Activated T-helper 1 cell treated with anti-CD3 and anti-CD28 coated beads, Interleukin-12 subunit alpha, Interleukin-12 subunit beta, Interleukin-2, Interleukin-4 antibody, amounts not matched to agents 30 ng/mL and 10 ng/mL and 1 ng/mL, durations not matched to agents 14 hours and 24 hours and 36 hours (primary cell): Measurements from ENCODE around the gene SURF6. TPM values are rescaled to one million over a fixed set of nuclear protein-coding genes. Genes with fewer than 3 reads are reported as not detected.
"Not testable (repeated sequence)": the region's sequence is repeated elsewhere in the genome, so short reads cannot be mapped to it uniquely, and the experiment has no call there.

Experiments used
- DNase-seq: peaks from one replicate; pipeline ENCODE4 v3.0.0; 2021; ENCODE audit warnings: low spot score
- H3K27ac Mint-ChIP-seq: one replicate; pipeline ENCODE4 v1.8.0; 2021; ENCODE audit warnings: mild to moderate bottlenecking, mixed read lengths
- H3K27me3 Mint-ChIP-seq: one replicate; pipeline ENCODE4 v1.8.0; 2022; ENCODE audit warnings: mild to moderate bottlenecking, moderate library complexity, mixed read lengths; ENCODE audit not compliant: insufficient read depth
- H3K36me3 Mint-ChIP-seq: one replicate; pipeline ENCODE4 v1.8.0; 2021; ENCODE audit warnings: low read depth, mixed read lengths
- H3K4me1 Mint-ChIP-seq: one replicate; pipeline ENCODE4 v1.8.0; 2021; ENCODE audit warnings: low read depth, mixed read lengths
- H3K4me3 Mint-ChIP-seq: one replicate; pipeline ENCODE4 v1.8.0; 2021; ENCODE audit warnings: mild to moderate bottlenecking, moderate library complexity, mixed read lengths
- H3K9me3 Mint-ChIP-seq: one replicate; pipeline ENCODE4 v1.8.0; 2021; ENCODE audit warnings: mixed read lengths
- intact Hi-C: fragments of 100-400 bp; cut with micrococcal nuclease; formaldehyde crosslinking; loops from one replicate; pipeline ENCODE4 v1.15.1; 2024
- total RNA-seq: library from RNA; stranded (reverse); gene quantifications from 2 replicates; pipeline ENCODE4 v1.2.3, GENCODE V29; 2022

Gene SURF6
- total RNA-seq, 1 donor from 2014 or later, result 29.0 TPM

DNA sequence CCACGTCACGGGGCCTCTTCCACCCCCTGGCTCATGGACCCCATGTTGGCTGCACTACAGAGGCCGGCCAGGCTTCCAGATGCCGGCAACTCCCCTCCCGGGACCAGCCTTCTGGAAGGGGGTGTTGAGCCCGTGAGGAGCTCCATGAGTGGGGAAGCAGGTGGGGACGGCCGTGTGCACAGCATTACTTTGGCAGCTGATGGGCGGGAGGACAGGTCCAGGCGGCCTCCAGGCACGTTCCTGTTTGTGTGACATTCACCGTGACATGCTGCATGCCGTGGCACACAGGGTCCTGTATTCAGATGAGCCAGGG, 31.9 kb downstream of the SURF6 start:
- H3K27ac Mint-ChIP-seq, result no peak overlapping the region
- no peak for DNase-seq

GRCh38 chr9:133303266-133304157, 32.5 kb downstream of the SURF6 start:
- no peak for DNase-seq
- H3K27me3 Mint-ChIP-seq, result peaks cover 7% of the 10 kb centered on the region
- H3K9me3 Mint-ChIP-seq, result no peaks in the 10 kb centered on the region
- H3K27ac Mint-ChIP-seq, result no peak overlapping the region
- intact Hi-C loops, result no loop called here
- H3K4me1 Mint-ChIP-seq, result no peaks in the 10 kb centered on the region
- H3K4me3 Mint-ChIP-seq, result no peak overlapping the region
- no peaks in the 10 kb centered on the region for H3K36me3 Mint-ChIP-seq

More for the DNA sequence above, 31.9 kb downstream of the SURF6 start:
- Mint-ChIP-seq H3K36me3 (no peaks in the 10 kb centered on the region), H3K27me3 (peaks cover 7% of the 10 kb centered on the region), H3K9me3 (no peaks in the 10 kb centered on the region), H3K4me3 (no peak overlapping the region), H3K4me1 (no peaks in the 10 kb centered on the region)
- intact Hi-C loops, result no loop called here

GRCh38 chr9:133301253-133302230, 34.4 kb downstream of the SURF6 start:
- DNase-seq, result no peak
- intact Hi-C loops, result no loop called here
- no peaks in the 10 kb centered on the region for H3K36me3 Mint-ChIP-seq
- no peak overlapping the region for H3K4me3 Mint-ChIP-seq
- H3K4me1 Mint-ChIP-seq, result no peaks in the 10 kb centered on the region
- peaks cover 14% of the 10 kb centered on the region for H3K27me3 Mint-ChIP-seq
- H3K27ac Mint-ChIP-seq, result no peak overlapping the region
- H3K9me3 Mint-ChIP-seq, result no peaks in the 10 kb centered on the region

GRCh38 chr9:133299996-133300395, 36.0 kb downstream of the SURF6 start:
- H3K9me3 Mint-ChIP-seq, intact Hi-C loops, H3K4me3 Mint-ChIP-seq, H3K27ac Mint-ChIP-seq, H3K36me3 Mint-ChIP-seq, DNase-seq, H3K4me1 Mint-ChIP-seq: not testable (repeated sequence)
- peaks cover 13% of the 10 kb centered on the region for H3K27me3 Mint-ChIP-seq

DNA sequence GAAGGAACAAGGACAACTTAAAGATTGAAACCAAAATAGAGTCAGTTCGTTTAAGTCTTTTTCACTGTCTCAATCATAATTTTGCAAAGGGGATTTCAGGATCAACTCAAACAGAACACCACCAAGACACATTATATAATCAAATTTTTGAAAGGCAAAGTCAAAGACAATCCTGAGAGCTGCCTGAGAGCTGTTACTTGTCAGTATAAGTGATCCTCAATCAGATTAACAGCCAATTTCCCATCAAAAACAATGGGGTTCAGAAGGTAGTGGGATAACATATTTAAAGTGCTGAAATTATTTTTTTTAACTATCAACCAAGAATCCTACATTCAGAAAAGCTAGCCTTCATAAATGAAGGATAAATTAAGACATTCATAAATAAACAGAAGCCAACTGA, 41.7 kb downstream of the SURF6 start:
- Mint-ChIP-seq H3K27ac (no peak overlapping the region), H3K9me3 (peaks cover 32% of the 10 kb centered on the region), H3K4me1 (no peaks in the 10 kb centered on the region), H3K36me3 (no peaks in the 10 kb centered on the region), H3K4me3 (no peak overlapping the region), H3K27me3 (peaks cover 19% of the 10 kb centered on the region)
- no peak for DNase-seq
- intact Hi-C loops, result no loop called here

DNA sequence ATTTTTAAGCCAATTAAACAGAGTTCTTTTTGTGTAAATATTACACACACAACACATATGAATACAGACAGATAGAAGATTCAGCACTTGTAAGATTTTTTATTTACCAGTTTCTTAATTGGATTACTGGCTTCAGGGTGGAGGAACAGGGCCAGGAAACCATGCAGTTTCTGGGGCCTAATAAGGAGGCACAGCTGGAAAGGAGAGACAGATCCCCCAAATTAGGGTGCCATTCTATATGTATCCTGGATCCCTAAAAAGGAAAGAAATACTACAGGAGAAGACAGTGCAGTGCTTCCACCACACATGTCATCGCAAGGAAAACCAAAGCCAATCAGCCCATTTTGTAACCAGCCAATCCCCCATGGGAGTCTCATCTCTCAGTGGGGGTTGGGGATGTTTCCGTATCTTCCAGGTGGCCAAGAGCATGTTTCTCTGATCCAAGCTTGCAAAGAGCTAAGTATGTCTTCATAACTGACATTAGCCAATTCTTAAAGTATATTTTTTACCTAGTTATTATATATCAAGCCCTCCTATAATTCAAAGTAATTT, 45.2 kb downstream of the SURF6 start:
- DNase-seq, result no peak
- Mint-ChIP-seq H3K4me3 (no peak overlapping the region), H3K4me1 (no peaks in the 10 kb centered on the region), H3K36me3 (no peaks in the 10 kb centered on the region), H3K9me3 (peaks cover 36% of the 10 kb centered on the region), H3K27ac (no peak overlapping the region), H3K27me3 (peaks cover 8% of the 10 kb centered on the region)
- intact Hi-C loops, result no loop called here

- Mint-ChIP-seq H3K36me3 (no peaks in the 10 kb centered on the region), H3K27me3 (no peaks in the 10 kb centered on the region), H3K4me1 (no peaks in the 10 kb centered on the region), H3K27ac (no peak overlapping the region), H3K9me3 (peaks cover 22% of the 10 kb centered on the region), H3K4me3 (no peak overlapping the region)
- no peak for DNase-seq
- intact Hi-C loops, result no loop called here
Observed at GRCh38 chr9:133286523-133286922, 49.5 kb downstream of the SURF6 start.

- Mint-ChIP-seq H3K4me3 (no peak overlapping the region), H3K27me3 (no peaks in the 10 kb centered on the region), H3K27ac (no peak overlapping the region), H3K9me3 (peaks cover 11% of the 10 kb centered on the region), H3K36me3 (no peaks in the 10 kb centered on the region), H3K4me1 (no peaks in the 10 kb centered on the region)
- no peak for DNase-seq
- intact Hi-C loops, result no loop called here
Observed at GRCh38 chr9:133285252-133285775, 50.7 kb downstream of the SURF6 start.

DNA sequence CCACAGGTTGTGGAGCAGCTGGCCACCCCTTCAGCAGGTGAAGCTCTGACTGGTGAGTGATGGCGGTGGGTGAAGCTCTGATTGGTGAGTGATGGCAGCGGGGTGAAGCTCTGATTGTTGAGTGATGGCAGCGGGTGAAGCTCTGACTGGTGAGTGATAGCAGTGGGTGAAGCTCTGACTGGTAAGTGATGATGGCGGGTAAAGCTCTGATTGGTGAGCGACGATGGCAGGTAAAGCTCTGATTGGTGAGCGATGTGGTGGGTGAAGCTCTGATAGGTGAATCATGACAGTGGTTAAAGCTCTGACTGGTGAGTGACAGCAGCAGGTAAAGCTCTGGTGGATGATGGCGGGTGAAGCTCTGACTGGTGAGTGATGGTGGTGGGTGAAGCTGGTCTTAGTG, 51.6 kb downstream of the SURF6 start:
- intact Hi-C loops, result no loop called here
- DNase-seq, result no peak
- Mint-ChIP-seq H3K36me3 (no peaks in the 10 kb centered on the region), H3K4me1 (no peaks in the 10 kb centered on the region), H3K27ac (no peak overlapping the region), H3K9me3 (peaks cover 3% of the 10 kb centered on the region), H3K27me3 (no peaks in the 10 kb centered on the region), H3K4me3 (no peak overlapping the region)

DNA sequence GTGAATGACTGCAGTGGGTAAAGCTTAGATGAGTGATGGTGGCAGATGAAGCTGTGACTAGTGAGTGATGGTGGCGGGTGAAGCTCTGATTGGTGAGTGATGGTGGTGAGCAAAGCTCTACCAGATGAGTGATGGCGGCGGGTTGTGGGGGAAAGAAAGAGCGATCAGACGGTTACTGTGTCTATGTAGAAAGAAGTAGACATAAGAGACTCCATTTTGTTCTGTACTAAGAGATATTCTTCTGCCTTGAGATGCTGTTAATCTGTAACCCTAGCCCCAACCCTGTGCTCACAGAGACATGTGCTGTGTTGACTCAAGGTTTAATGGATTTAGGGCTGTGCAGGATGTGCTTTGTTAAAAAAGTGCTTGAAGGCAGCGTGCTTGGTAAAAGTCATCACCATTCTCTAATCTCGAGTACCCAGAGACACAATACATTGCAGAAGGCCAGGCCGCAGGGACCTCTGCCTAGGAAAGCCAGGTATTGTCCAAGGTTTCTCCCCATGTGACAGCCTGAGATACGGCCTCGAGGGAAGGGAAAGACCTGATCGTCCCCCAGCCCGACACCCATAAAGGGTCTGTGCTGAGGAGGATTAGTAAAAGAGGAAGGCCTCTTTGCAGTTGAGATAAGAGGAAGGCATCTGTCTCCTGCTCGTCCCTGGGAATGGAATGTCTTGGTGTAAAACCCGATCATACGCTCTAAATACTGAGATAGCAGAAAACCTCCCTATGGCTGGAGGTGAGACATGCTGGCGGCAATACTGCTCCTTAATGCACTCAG, 52.5 kb downstream of the SURF6 start:
- H3K27me3 Mint-ChIP-seq, H3K4me1 Mint-ChIP-seq, intact Hi-C loops, H3K9me3 Mint-ChIP-seq, H3K36me3 Mint-ChIP-seq, H3K4me3 Mint-ChIP-seq, H3K27ac Mint-ChIP-seq, DNase-seq: not testable (repeated sequence)

- H3K36me3 Mint-ChIP-seq, result no peaks in the 10 kb centered on the region
- no peaks in the 10 kb centered on the region for H3K4me1 Mint-ChIP-seq
- H3K27me3 Mint-ChIP-seq, result no peaks in the 10 kb centered on the region
- no peak for DNase-seq
- H3K27ac Mint-ChIP-seq, result no peak overlapping the region
- no peak overlapping the region for H3K4me3 Mint-ChIP-seq
- intact Hi-C loops, result no loop called here
- peaks cover 3% of the 10 kb centered on the region for H3K9me3 Mint-ChIP-seq
Observed at GRCh38 chr9:133282464-133283238, 53.3 kb downstream of the SURF6 start.

- intact Hi-C loops, result no loop called here
- Mint-ChIP-seq H3K9me3 (no peaks in the 10 kb centered on the region), H3K36me3 (no peaks in the 10 kb centered on the region), H3K27ac (no peak overlapping the region), H3K4me1 (no peaks in the 10 kb centered on the region), H3K27me3 (peaks cover 13% of the 10 kb centered on the region), H3K4me3 (no peak overlapping the region)
- DNase-seq, result no peak
Observed at GRCh38 chr9:133280392-133280791, 55.6 kb downstream of the SURF6 start.
